ENCODE data around the gene ESRRA. TPM values are rescaled to one million over a fixed set of nuclear protein-coding genes. Genes with fewer than 3 reads are reported as not detected.

Gene ESRRA
- total and polyA plus RNA-seq, 2 of the 13 experiments (the other 11 are each of a cell fraction or from before 2014, with no cell fraction given) = 18.1 to 36.3 TPM

DNA sequence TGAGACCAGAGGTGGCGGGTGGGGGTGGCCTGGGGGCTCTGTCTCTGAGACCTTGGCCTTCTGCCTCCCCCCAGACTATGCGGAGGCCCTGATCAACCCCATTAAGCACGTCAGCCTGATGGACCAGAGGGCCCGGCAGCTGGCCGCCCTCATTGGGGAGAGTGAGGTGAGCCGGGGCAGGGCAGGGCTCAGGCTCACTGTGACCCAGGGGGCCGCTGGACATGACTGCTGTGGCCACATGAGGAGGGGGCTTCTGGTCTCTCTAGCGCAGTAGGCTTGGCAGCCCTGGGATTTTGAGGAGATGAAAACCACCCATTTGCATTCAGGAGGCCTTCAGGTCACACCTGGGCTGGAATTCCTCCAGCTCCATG is 41.4 kb upstream of the ESRRA start (continued):
- TF ChIP-seq, protein P1, sequence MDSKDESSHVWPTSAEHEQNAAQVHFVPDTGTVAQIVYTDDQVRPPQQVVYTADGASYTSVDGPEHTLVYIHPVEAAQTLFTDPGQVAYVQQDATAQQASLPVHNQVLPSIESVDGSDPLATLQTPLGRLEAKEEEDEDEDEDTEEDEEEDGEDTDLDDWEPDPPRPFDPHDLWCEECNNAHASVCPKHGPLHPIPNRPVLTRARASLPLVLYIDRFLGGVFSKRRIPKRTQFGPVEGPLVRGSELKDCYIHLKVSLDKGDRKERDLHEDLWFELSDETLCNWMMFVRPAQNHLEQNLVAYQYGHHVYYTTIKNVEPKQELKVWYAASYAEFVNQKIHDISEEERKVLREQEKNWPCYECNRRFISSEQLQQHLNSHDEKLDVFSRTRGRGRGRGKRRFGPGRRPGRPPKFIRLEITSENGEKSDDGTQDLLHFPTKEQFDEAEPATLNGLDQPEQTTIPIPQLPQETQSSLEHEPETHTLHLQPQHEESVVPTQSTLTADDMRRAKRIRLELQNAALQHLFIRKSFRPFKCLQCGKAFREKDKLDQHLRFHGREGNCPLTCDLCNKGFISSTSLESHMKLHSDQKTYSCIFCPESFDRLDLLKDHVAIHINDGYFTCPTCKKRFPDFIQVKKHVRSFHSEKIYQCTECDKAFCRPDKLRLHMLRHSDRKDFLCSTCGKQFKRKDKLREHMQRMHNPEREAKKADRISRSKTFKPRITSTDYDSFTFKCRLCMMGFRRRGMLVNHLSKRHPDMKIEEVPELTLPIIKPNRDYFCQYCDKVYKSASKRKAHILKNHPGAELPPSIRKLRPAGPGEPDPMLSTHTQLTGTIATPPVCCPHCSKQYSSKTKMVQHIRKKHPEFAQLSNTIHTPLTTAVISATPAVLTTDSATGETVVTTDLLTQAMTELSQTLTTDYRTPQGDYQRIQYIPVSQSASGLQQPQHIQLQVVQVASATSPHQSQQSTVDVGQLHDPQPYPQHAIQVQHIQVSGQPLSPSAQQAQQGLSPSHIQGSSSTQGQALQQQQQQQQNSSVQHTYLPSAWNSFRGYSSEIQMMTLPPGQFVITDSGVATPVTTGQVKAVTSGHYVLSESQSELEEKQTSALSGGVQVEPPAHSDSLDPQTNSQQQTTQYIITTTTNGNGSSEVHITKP (CRISPR knock-in tag; IDR thresholded peaks at IDR 0.05; ENCODE audit: low read depth) = no peak
- TF ChIP-seq, protein P2, sequence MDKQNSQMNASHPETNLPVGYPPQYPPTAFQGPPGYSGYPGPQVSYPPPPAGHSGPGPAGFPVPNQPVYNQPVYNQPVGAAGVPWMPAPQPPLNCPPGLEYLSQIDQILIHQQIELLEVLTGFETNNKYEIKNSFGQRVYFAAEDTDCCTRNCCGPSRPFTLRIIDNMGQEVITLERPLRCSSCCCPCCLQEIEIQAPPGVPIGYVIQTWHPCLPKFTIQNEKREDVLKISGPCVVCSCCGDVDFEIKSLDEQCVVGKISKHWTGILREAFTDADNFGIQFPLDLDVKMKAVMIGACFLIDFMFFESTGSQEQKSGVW (CRISPR knock-in tag; IDR thresholded peaks at IDR 0.05; ENCODE audit: borderline replicate concordance) = no peak
- TF ChIP-seq ZNF12 (CRISPR knock-in tag; IDR thresholded peaks at IDR 0.05) = no peak
- no peak for TF ChIP-seq CBX1 (IDR thresholded peaks at IDR 0.05; ENCODE audit: low read depth)
- no peak for TF ChIP-seq ZNF558 (CRISPR knock-in tag; IDR thresholded peaks at IDR 0.05; ENCODE audit: borderline replicate concordance)
- no peak for TF ChIP-seq SOX13 (IDR thresholded peaks at IDR 0.05)
- no peak for TF ChIP-seq SOX13 (CRISPR knock-in tag; conservative IDR thresholded peaks at IDR 0.05 in 1 of 2, IDR thresholded peaks at IDR 0.05 in 1 of 2)
- TF ChIP-seq DMAP1 (CRISPR knock-in tag; IDR thresholded peaks at IDR 0.05) = no peak
- no peak for TF ChIP-seq ZNF317 (CRISPR knock-in tag; IDR thresholded peaks at IDR 0.05)
- TF ChIP-seq, protein P3, sequence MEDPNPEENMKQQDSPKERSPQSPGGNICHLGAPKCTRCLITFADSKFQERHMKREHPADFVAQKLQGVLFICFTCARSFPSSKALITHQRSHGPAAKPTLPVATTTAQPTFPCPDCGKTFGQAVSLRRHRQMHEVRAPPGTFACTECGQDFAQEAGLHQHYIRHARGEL (CRISPR knock-in tag; IDR thresholded peaks at IDR 0.05) = no peak
- no peak for TF ChIP-seq ZNF496 (CRISPR knock-in tag; IDR thresholded peaks at IDR 0.05; ENCODE audit: insufficient replicate concordance)
- no peak for TF ChIP-seq SATB2 (CRISPR knock-in tag; IDR thresholded peaks at IDR 0.05)
- TF ChIP-seq, protein P4, sequence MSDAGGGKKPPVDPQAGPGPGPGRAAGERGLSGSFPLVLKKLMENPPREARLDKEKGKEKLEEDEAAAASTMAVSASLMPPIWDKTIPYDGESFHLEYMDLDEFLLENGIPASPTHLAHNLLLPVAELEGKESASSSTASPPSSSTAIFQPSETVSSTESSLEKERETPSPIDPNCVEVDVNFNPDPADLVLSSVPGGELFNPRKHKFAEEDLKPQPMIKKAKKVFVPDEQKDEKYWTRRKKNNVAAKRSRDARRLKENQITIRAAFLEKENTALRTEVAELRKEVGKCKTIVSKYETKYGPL (CRISPR knock-in tag; IDR thresholded peaks at IDR 0.05) = no peak
- TF ChIP-seq, protein P5, sequence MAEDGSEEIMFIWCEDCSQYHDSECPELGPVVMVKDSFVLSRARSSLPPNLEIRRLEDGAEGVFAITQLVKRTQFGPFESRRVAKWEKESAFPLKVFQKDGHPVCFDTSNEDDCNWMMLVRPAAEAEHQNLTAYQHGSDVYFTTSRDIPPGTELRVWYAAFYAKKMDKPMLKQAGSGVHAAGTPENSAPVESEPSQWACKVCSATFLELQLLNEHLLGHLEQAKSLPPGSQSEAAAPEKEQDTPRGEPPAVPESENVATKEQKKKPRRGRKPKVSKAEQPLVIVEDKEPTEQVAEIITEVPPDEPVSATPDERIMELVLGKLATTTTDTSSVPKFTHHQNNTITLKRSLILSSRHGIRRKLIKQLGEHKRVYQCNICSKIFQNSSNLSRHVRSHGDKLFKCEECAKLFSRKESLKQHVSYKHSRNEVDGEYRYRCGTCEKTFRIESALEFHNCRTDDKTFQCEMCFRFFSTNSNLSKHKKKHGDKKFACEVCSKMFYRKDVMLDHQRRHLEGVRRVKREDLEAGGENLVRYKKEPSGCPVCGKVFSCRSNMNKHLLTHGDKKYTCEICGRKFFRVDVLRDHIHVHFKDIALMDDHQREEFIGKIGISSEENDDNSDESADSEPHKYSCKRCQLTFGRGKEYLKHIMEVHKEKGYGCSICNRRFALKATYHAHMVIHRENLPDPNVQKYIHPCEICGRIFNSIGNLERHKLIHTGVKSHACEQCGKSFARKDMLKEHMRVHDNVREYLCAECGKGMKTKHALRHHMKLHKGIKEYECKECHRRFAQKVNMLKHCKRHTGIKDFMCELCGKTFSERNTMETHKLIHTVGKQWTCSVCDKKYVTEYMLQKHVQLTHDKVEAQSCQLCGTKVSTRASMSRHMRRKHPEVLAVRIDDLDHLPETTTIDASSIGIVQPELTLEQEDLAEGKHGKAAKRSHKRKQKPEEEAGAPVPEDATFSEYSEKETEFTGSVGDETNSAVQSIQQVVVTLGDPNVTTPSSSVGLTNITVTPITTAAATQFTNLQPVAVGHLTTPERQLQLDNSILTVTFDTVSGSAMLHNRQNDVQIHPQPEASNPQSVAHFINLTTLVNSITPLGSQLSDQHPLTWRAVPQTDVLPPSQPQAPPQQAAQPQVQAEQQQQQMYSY (CRISPR knock-in tag; IDR thresholded peaks at IDR 0.05) = no peak
